HFFc6 (cell line): ENCODE results near the gene MCRIP1. TPM values are rescaled to one million over a fixed set of nuclear protein-coding genes. Genes with fewer than 3 reads are reported as not detected.
"Not testable (repeated sequence)": the region's sequence is repeated elsewhere in the genome, so short reads cannot be mapped to it uniquely, and the experiment has no call there.

ENCODE experiments used
- DNase-seq: peaks from one replicate; pipeline ENCODE4 v3.0.0-alpha.2; 2018
- H3K27ac Mint-ChIP-seq: 2 replicates; pipeline ENCODE4 v1.8.0; 2020; ENCODE audit warnings: mild to moderate bottlenecking, mixed read lengths
- H3K27me3 Mint-ChIP-seq: 2 replicates; pipeline ENCODE4 v1.8.0; 2021; ENCODE audit warnings: mild to moderate bottlenecking, moderate library complexity, mixed read lengths; ENCODE audit not compliant: insufficient read depth
- H3K36me3 Mint-ChIP-seq: 2 replicates; pipeline ENCODE4 v1.8.0; 2021; ENCODE audit warnings: low read depth, mixed read lengths
- H3K4me1 Mint-ChIP-seq: 2 replicates; pipeline ENCODE4 v1.8.0; 2020; ENCODE audit warnings: low read depth, mixed read lengths
- H3K4me3 Mint-ChIP-seq: 2 replicates; pipeline ENCODE4 v1.8.0; 2020; ENCODE audit warnings: mild to moderate bottlenecking, moderate library complexity, mixed read lengths
- H3K9me3 Mint-ChIP-seq: 2 replicates; pipeline ENCODE4 v1.8.0; 2020; ENCODE audit warnings: mild to moderate bottlenecking, mixed read lengths
- CTCF ChIP-seq: fragments of 200-600 bp; sonication (generic); IDR thresholded peaks from 2 replicates; pipeline ENCODE4 v1.5.0; 2021; ENCODE audit warnings: antibody characterized with exemption, mild to moderate bottlenecking
- total RNA-seq, 6 experiments: library from RNA; stranded (reverse); fragmentation: NEBNext Ultra II Directional; extraction: Animal tissue kit (Norgen Biotek cat#: 25700); gene quantifications; 2 replicates in 1 of 6; 3 replicates in 5 of 6; pipeline ENCODE4 v1.2.3, GENCODE V29; 2021

Gene MCRIP1
- total RNA-seq, 6 experiments from 2014 or later, result 88.0 to 103 (median 92.8) TPM

GRCh38 chr17:81842378-81842724 lies 9.3 kb upstream of the MCRIP1 start:
- Mint-ChIP-seq H3K4me1 (peaks cover 7% of the 10 kb centered on the region), H3K36me3 (peaks cover 16% of the 10 kb centered on the region), H3K27me3 (peaks cover 9% of the 10 kb centered on the region; the same call in 1 of the 2 replicates), H3K27ac (no peak overlapping the region), H3K9me3 (no peaks in the 10 kb centered on the region), H3K4me3 (no peak overlapping the region)
- DNase-seq, result no peak
- no peak for TF ChIP-seq CTCF

- H3K36me3 Mint-ChIP-seq, result peaks cover 16% of the 10 kb centered on the region
- no peak overlapping the region for H3K27ac Mint-ChIP-seq
- peaks cover 7% of the 10 kb centered on the region for H3K4me1 Mint-ChIP-seq
- TF ChIP-seq CTCF, result no peak
- no peak overlapping the region for H3K4me3 Mint-ChIP-seq
- peaks cover 9% of the 10 kb centered on the region; the same call in 1 of the 2 replicates for H3K27me3 Mint-ChIP-seq
- H3K9me3 Mint-ChIP-seq, result no peaks in the 10 kb centered on the region
- DNase-seq, result no peak
Measured at GRCh38 chr17:81841866-81842265, 8.8 kb upstream of the MCRIP1 start.

DNA sequence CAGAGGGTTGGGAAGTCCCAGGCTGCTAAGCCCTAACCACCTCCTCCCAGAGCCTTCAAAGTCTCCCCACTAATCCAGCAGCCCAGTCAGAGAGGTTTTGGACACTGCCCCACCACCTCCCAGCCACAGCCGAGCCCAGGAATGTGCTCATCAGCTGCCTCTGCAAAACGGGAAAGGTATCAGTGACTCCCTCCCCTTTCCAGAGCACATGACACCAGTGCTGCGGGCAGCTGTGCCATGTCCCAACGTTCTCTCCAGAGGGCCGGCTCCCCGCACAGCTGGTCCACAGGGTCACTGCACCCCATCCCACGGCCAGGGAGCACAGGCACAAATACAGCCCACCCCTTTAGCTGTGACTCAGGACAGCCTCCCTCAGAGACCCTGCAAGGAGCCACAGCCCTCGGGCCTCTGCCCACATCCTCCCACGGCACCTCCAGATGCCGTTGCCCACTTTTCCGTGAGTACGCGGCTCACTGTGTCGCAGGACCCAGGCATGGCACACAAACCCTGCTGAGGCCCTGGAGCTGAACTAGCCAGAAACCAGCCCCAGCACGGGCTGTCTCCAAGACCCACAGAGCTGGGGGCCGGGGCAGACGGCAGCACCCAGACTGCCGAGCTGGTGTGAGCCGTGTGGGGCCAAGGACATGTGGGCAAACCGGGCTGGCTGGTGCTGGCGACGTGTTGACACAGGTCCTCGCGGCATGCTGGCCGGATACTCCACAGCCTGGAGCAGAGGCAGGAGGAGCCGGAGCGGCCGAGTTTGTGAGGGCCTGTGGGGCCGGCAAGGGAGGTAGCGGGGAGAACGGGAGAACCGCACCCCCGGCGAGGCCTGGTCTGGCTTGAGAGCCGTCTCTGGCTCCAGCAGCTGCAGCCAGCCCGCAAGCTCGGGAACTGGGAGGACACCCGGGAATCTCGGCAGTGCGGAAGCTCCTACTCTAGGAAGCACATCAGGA lies 8.0 kb upstream of the MCRIP1 start:
- Mint-ChIP-seq H3K27ac (no peak overlapping the region), H3K27me3 (peaks cover 7% of the 10 kb centered on the region; the same call in 1 of the 2 replicates), H3K4me3 (no peak overlapping the region), H3K36me3 (peaks cover 16% of the 10 kb centered on the region), H3K4me1 (peaks cover 7% of the 10 kb centered on the region), H3K9me3 (no peaks in the 10 kb centered on the region)
- DNase-seq, result no peak
- no peak for TF ChIP-seq CTCF

DNA sequence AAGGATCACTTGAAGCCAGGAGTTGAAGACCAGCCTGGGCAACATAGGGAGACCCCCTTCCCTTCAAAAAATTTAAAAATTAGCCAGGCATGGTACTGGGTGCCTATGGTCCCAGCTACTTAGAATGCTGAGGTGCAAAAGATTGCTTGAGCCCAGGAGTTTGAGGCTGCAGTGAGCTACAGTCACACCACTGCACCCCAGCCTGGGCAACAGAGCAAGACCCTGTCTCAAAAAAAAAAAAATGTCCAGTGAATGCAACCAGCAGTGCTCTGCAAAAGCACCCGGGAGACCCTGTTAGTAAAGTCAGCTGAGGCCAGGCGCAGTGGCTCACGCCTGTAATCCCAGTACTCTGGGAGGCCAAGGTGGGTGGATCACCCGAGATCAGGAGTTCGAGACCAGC lies 7.0 kb upstream of the MCRIP1 start:
- not testable (repeated sequence) for DNase-seq, H3K4me1 Mint-ChIP-seq, H3K27me3 Mint-ChIP-seq, H3K9me3 Mint-ChIP-seq, H3K27ac Mint-ChIP-seq, H3K4me3 Mint-ChIP-seq
- peaks cover 16% of the 10 kb centered on the region for H3K36me3 Mint-ChIP-seq

- no peak for DNase-seq
- TF ChIP-seq CTCF, result no peak
- Mint-ChIP-seq H3K27me3 (peaks cover 3% of the 10 kb centered on the region; the same call in 1 of the 2 replicates), H3K9me3 (no peaks in the 10 kb centered on the region), H3K4me3 (no peak overlapping the region), H3K4me1 (peaks cover 7% of the 10 kb centered on the region), H3K27ac (no peak overlapping the region), H3K36me3 (peaks cover 10% of the 10 kb centered on the region)
Measured at GRCh38 chr17:81839301-81839700, 6.2 kb upstream of the MCRIP1 start.

- peaks cover 3% of the 10 kb centered on the region; the same call in 1 of the 2 replicates for H3K27me3 Mint-ChIP-seq
- no peak overlapping the region for H3K27ac Mint-ChIP-seq
- H3K9me3 Mint-ChIP-seq, result no peaks in the 10 kb centered on the region
- no peak for DNase-seq
- H3K4me1 Mint-ChIP-seq, result peaks cover 7% of the 10 kb centered on the region
- H3K36me3 Mint-ChIP-seq, result peaks cover 6% of the 10 kb centered on the region
- no peak overlapping the region for H3K4me3 Mint-ChIP-seq
- TF ChIP-seq CTCF, result no peak
Measured at GRCh38 chr17:81838753-81839255, 5.7 kb upstream of the MCRIP1 start.
